VCaP (cell line): ENCODE data around the gene PSMG1.
"Not testable (repeated sequence)": the region's sequence is repeated elsewhere in the genome, so short reads cannot be mapped to it uniquely, and the experiment has no call there.

Source experiments
- H3K27ac ChIP-seq: fragments of 450-650 bp; 2 replicates; pipeline ENCODE4 v1.5.1; 2017
- TF ChIP-seq, protein P1 (sequence below): fragments of 450-650 bp; conservative IDR thresholded peaks from 2 replicates; pipeline ENCODE4 v1.5.1; 2017; ENCODE audit warnings: mild to moderate bottlenecking, moderate library complexity

PSMG1 gene

GRCh38 chr21:39141502-39141901 lies 41.7 kb downstream of the PSMG1 start:
- H3K27ac ChIP-seq, result no peak overlapping the region
- TF ChIP-seq, protein P1, sequence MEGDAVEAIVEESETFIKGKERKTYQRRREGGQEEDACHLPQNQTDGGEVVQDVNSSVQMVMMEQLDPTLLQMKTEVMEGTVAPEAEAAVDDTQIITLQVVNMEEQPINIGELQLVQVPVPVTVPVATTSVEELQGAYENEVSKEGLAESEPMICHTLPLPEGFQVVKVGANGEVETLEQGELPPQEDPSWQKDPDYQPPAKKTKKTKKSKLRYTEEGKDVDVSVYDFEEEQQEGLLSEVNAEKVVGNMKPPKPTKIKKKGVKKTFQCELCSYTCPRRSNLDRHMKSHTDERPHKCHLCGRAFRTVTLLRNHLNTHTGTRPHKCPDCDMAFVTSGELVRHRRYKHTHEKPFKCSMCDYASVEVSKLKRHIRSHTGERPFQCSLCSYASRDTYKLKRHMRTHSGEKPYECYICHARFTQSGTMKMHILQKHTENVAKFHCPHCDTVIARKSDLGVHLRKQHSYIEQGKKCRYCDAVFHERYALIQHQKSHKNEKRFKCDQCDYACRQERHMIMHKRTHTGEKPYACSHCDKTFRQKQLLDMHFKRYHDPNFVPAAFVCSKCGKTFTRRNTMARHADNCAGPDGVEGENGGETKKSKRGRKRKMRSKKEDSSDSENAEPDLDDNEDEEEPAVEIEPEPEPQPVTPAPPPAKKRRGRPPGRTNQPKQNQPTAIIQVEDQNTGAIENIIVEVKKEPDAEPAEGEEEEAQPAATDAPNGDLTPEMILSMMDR, result no peak

- H3K27ac ChIP-seq, result peak overlapping the region; percentile 45
- TF ChIP-seq, protein P1, result no peak
Measured at GRCh38 chr21:39137248-39138178, 45.7 kb downstream of the PSMG1 start.

- H3K27ac ChIP-seq, result peak overlapping the region; percentile 45; the same call in 1 of the 2 replicates
- TF ChIP-seq, protein P1, result no peak
Measured at GRCh38 chr21:39136711-39137110, 46.5 kb downstream of the PSMG1 start.

GRCh38 chr21:39136138-39136537 lies 47.1 kb downstream of the PSMG1 start:
- H3K27ac ChIP-seq, result not testable (repeated sequence)
- TF ChIP-seq, protein P1, result peak; percentile 44

- no peak overlapping the region for H3K27ac ChIP-seq
- TF ChIP-seq, protein P1, result no peak
Measured at GRCh38 chr21:39134288-39134810, 48.9 kb downstream of the PSMG1 start.

- TF ChIP-seq, protein P1, result no peak
- H3K27ac ChIP-seq, result no peak overlapping the region
Measured at GRCh38 chr21:39132248-39132647, 51.0 kb downstream of the PSMG1 start.

- no peak overlapping the region for H3K27ac ChIP-seq
Measured at GRCh38 chr21:39131791-39132190, 51.5 kb downstream of the PSMG1 start.

More at GRCh38 chr21:39131791-39132190, 51.5 kb downstream of the PSMG1 start:
- TF ChIP-seq, protein P1, result no peak
